K562 (cell line): ENCODE results near the gene LRRC4C.

Experiments used
- CTCF ChIP-seq, 3 experiments: IDR thresholded peaks in 2 of 3; conservative IDR thresholded peaks in 1 of 3; 2 replicates each; pipeline ENCODE4 v1.5.1; 2011 to 2012; ENCODE audit warnings: low read length in 3 of 3, mild to moderate bottlenecking in 3 of 3, control low read depth in 2 of 3, improper control_type of control experiment in 1 of 3, inconsistent platforms in 1 of 3, low read depth in 1 of 3, mixed read lengths in 1 of 3, moderate library complexity in 1 of 3; ENCODE audit not compliant: insufficient read depth in 2 of 3
- E2F4 ChIP-seq: sonication (generic); formaldehyde crosslinking; IDR thresholded peaks from 2 replicates; pipeline ENCODE4 v1.8.0; 2022; ENCODE audit warnings: mild to moderate bottlenecking, low read depth, missing genetic modification reagents
- E2F5 ChIP-seq: sonication (generic); formaldehyde crosslinking; IDR thresholded peaks from 2 replicates; pipeline ENCODE4 v1.8.0; 2022; ENCODE audit warnings: mild to moderate bottlenecking, missing genetic modification reagents
- NFE2 ChIP-seq: IDR thresholded peaks from 2 replicates; pipeline ENCODE4 v1.6.1; 2014; ENCODE audit warnings: antibody characterized with exemption, low read depth
- ZFX ChIP-seq: sonication (generic); formaldehyde crosslinking; IDR thresholded peaks from 2 replicates; pipeline ENCODE4 v1.8.0; 2022; ENCODE audit warnings: mild to moderate bottlenecking, missing genetic modification reagents, moderate library complexity

GRCh38 chr11:40514124-40514523 is 945.3 kb downstream of the LRRC4C start:
- TF ChIP-seq ZFX (CRISPR knock-in tag): no peak
- TF ChIP-seq E2F4 (CRISPR knock-in tag): no peak
- TF ChIP-seq CTCF (IDR thresholded peaks at IDR 0.05 in 2 of 3, conservative IDR thresholded peaks at IDR 0.05 in 1 of 3; ENCODE audit: insufficient read depth in 2 of 3, low read depth in 1 of 3, low read length in 3 of 3): no peak
- no peak for TF ChIP-seq NFE2
- TF ChIP-seq E2F5 (CRISPR knock-in tag): no peak
